ENCODE measurements around the gene TMPRSS4. TPM values are rescaled to one million over a fixed set of nuclear protein-coding genes. Genes with fewer than 3 reads are reported as not detected.

Gene TMPRSS4
- polyA plus RNA-seq, 5 donors, result 3.5 to 5.1 (median 4.6) TPM

- DNase-seq, result no peak
These were observed 2.7 kb upstream of the TMPRSS4 start for GRCh38 chr11:118074091-118074685.

- DNase-seq, result no peak
These were observed 2.1 kb upstream of the TMPRSS4 start for GRCh38 chr11:118074785-118075184.

GRCh38 chr11:118078911-118079411, 2.1 kb downstream of the TMPRSS4 start:
- no peak for DNase-seq

GRCh38 chr11:118079491-118079890, 2.6 kb downstream of the TMPRSS4 start:
- DNase-seq, result no peak

GRCh38 chr11:118080296-118080695, 3.4 kb downstream of the TMPRSS4 start:
- DNase-seq, result no peak

GRCh38 chr11:118081241-118081958, 4.5 kb downstream of the TMPRSS4 start:
- no peak for DNase-seq

GRCh38 chr11:118082880-118083552, 6.1 kb downstream of the TMPRSS4 start:
- DNase-seq, result no peak

- DNase-seq, result peak; percentile 23 to 39
These were observed 7.4 kb downstream of the TMPRSS4 start for GRCh38 chr11:118084247-118084646.

GRCh38 chr11:118084656-118085055, 7.8 kb downstream of the TMPRSS4 start:
- no peak for DNase-seq

- DNase-seq, result no peak
These were observed 10.3 kb downstream of the TMPRSS4 start, which contains the start of gene SMIM35 for GRCh38 chr11:118086913-118087768. SMIM35 (minus strand) TSS chr11:118086963; CDS start chr11:118086757, 206 bp downstream.

GRCh38 chr11:118087931-118088330, 11.1 kb downstream of the TMPRSS4 start:
- no peak for DNase-seq

GRCh38 chr11:118088531-118088930, 11.7 kb downstream of the TMPRSS4 start:
- no peak for DNase-seq

- DNase-seq, result no peak
These were observed 13.8 kb downstream of the TMPRSS4 start for GRCh38 chr11:118090545-118091162.

- DNase-seq, result no peak
These were observed 14.8 kb downstream of the TMPRSS4 start for GRCh38 chr11:118091690-118092089.

- no peak for DNase-seq
These were observed 16.2 kb downstream of the TMPRSS4 start for GRCh38 chr11:118092907-118093571.

- DNase-seq, result no peak
These were observed 18.6 kb downstream of the TMPRSS4 start for GRCh38 chr11:118095493-118095892.

GRCh38 chr11:118095967-118096367, 19.1 kb downstream of the TMPRSS4 start:
- DNase-seq, result no peak

- DNase-seq, result no peak
These were observed 22.3 kb downstream of the TMPRSS4 start for GRCh38 chr11:118098996-118099837.

GRCh38 chr11:118099838-118100556, 23.1 kb downstream of the TMPRSS4 start:
- no peak for DNase-seq

Data from right lung (tissue), 5 donors.